H9 (cell line): ENCODE data around the gene CERK. TPM values are rescaled to one million over a fixed set of nuclear protein-coding genes. Genes with fewer than 3 reads are reported as not detected.
A peak's percentile ranks its signal among the peaks of the same experiment; 100 is the strongest.

Experiments used
- DNase-seq: peaks from one replicate; pipeline ENCODE4 v3.0.0-alpha.2; 2017
- H2AFZ ChIP-seq: one replicate; pipeline ENCODE4 v1.6.1; 2013; ENCODE audit warnings: mild to moderate bottlenecking, low read length, control low read depth, moderate library complexity
- H2AK5ac ChIP-seq: 2 replicates; pipeline ENCODE4 v1.6.1; 2013; ENCODE audit warnings: low read length, control low read depth, mixed read lengths; ENCODE audit not compliant: insufficient read length
- H2BK120ac ChIP-seq: one replicate; pipeline ENCODE4 v1.6.1; 2013; ENCODE audit warnings: low read depth, mild to moderate bottlenecking, low read length, control low read depth, inconsistent platforms; ENCODE audit not compliant: poor library complexity, severe bottlenecking
- H2BK12ac ChIP-seq: 2 replicates; pipeline ENCODE4 v1.6.1; 2013; ENCODE audit warnings: low read length, control low read depth, mixed read lengths, low read depth; ENCODE audit not compliant: insufficient read length
- H2BK15ac ChIP-seq: 2 replicates; pipeline ENCODE4 v1.6.1; 2013; ENCODE audit warnings: low read depth, low read length, control low read depth
- H2BK20ac ChIP-seq: one replicate; pipeline ENCODE4 v1.6.1; 2013; ENCODE audit warnings: low read depth, mild to moderate bottlenecking, low read length, control low read depth, inconsistent platforms; ENCODE audit not compliant: poor library complexity, severe bottlenecking
- H2BK5ac ChIP-seq: 2 replicates; pipeline ENCODE4 v1.6.1; 2013; ENCODE audit warnings: low read length, control low read depth, mixed read lengths; ENCODE audit not compliant: insufficient read length
- H3K14ac ChIP-seq: 2 replicates; pipeline ENCODE4 v1.6.1; 2013; ENCODE audit warnings: low read length, control low read depth; ENCODE audit not compliant: insufficient read depth
- H3K18ac ChIP-seq: 2 replicates; pipeline ENCODE4 v1.6.1; 2013; ENCODE audit warnings: low read depth, mild to moderate bottlenecking, mixed read lengths, low read length, control low read depth; ENCODE audit not compliant: insufficient read length
- H3K23ac ChIP-seq: 2 replicates; pipeline ENCODE4 v1.6.1; 2013; ENCODE audit warnings: low read length, control low read depth, mixed read lengths, low read depth; ENCODE audit not compliant: insufficient read length
- H3K23me2 ChIP-seq: 2 replicates; pipeline ENCODE4 v1.6.1; 2013; ENCODE audit warnings: low read depth, mild to moderate bottlenecking, mixed read lengths, low read length, control low read depth; ENCODE audit not compliant: insufficient read length, poor library complexity, severe bottlenecking
- H3K27ac ChIP-seq: 2 replicates; pipeline ENCODE4 v1.5.1; 2013; ENCODE audit warnings: low read length, control low read depth, mixed read lengths, low read depth; ENCODE audit not compliant: insufficient read length
- H3K27me3 ChIP-seq: 2 replicates; pipeline ENCODE4 v1.6.1; 2013; ENCODE audit warnings: low read length, control low read depth, inconsistent platforms; ENCODE audit not compliant: insufficient read depth
- H3K4ac ChIP-seq: 2 replicates; pipeline ENCODE4 v1.6.1; 2013; ENCODE audit warnings: low read depth, mild to moderate bottlenecking, control low read depth, inconsistent platforms, low read length, moderate library complexity
- H3K4me1 ChIP-seq: 2 replicates; pipeline ENCODE4 v1.6.1; 2013; ENCODE audit warnings: low read length, control low read depth, inconsistent platforms; ENCODE audit not compliant: insufficient read depth
- H3K4me2 ChIP-seq: 2 replicates; pipeline ENCODE4 v1.6.1; 2013; ENCODE audit warnings: low read length, control low read depth, mixed read lengths; ENCODE audit not compliant: insufficient read length, insufficient read depth
- H3K56ac ChIP-seq: 2 replicates; pipeline ENCODE4 v1.6.1; 2013; ENCODE audit warnings: low read depth, mild to moderate bottlenecking, mixed read lengths, low read length, control low read depth; ENCODE audit not compliant: insufficient read length
- H3K79me1 ChIP-seq: 2 replicates; pipeline ENCODE4 v1.6.1; 2013; ENCODE audit warnings: low read depth, mild to moderate bottlenecking, moderate library complexity, low read length, control low read depth, inconsistent platforms; ENCODE audit not compliant: insufficient read depth, poor library complexity, severe bottlenecking
- H3K79me2 ChIP-seq: 2 replicates; pipeline ENCODE4 v1.6.1; 2013; ENCODE audit warnings: low read length, control low read depth, inconsistent platforms; ENCODE audit not compliant: insufficient read depth
- H3K9ac ChIP-seq: 2 replicates; pipeline ENCODE4 v1.6.1; 2013; ENCODE audit warnings: low read length, control low read depth, mixed read lengths; ENCODE audit not compliant: insufficient read length; ENCODE audit errors: extremely low read depth
- H3K9me3 ChIP-seq: one replicate; pipeline ENCODE4 v1.6.1; 2013; ENCODE audit warnings: low read depth, low read length, inconsistent platforms; ENCODE audit not compliant: control insufficient read depth
- H3T11ph ChIP-seq: one replicate; pipeline ENCODE4 v1.6.1; 2013; ENCODE audit warnings: mild to moderate bottlenecking, low read length, control low read depth, inconsistent platforms
- H4K20me1 ChIP-seq: one replicate; pipeline ENCODE4 v1.6.1; 2013; ENCODE audit not compliant: control insufficient read depth, insufficient read length, insufficient read depth
- H4K5ac ChIP-seq: 2 replicates; pipeline ENCODE4 v1.6.1; 2013; ENCODE audit warnings: low read depth, mild to moderate bottlenecking, mixed read lengths, low read length, control low read depth; ENCODE audit not compliant: insufficient read length
- H4K8ac ChIP-seq: replicated peaks from 2 replicates; pipeline ENCODE4 v1.6.1; 2013; ENCODE audit warnings: low read length, control low read depth, mixed read lengths, low read depth; ENCODE audit not compliant: insufficient read length
- H4K91ac ChIP-seq: 2 replicates; pipeline ENCODE4 v1.6.1; 2013; ENCODE audit warnings: low read depth, mild to moderate bottlenecking, moderate library complexity, mixed read lengths, low read length, control low read depth; ENCODE audit not compliant: insufficient read length
- H3K27ac Mint-ChIP-seq, 3 experiments: 2 replicates in 2 of 3; 3 replicates in 1 of 3; pipeline ENCODE4 v1.8.0; 2020 to 2021; ENCODE audit warnings: mixed read lengths in 3 of 3, mild to moderate bottlenecking in 1 of 3, moderate library complexity in 1 of 3
- H3K27me3 Mint-ChIP-seq: 2 replicates; pipeline ENCODE4 v1.8.0; 2021; ENCODE audit warnings: low read depth, mild to moderate bottlenecking, moderate library complexity, mixed read lengths
- H3K36me3 Mint-ChIP-seq, 3 experiments: 2 replicates in 2 of 3; 3 replicates in 1 of 3; pipeline ENCODE4 v1.8.0; 2020 to 2021; ENCODE audit warnings: low read depth in 3 of 3, mixed read lengths in 3 of 3; ENCODE audit not compliant: insufficient read depth in 1 of 3
- H3K4me1 Mint-ChIP-seq, 2 experiments: 2 replicates each; pipeline ENCODE4 v1.8.0; 2020; ENCODE audit warnings: mixed read lengths in 2 of 2
- H3K4me3 Mint-ChIP-seq, 2 experiments: 2 replicates in 1 of 2; 3 replicates in 1 of 2; pipeline ENCODE4 v1.8.0; 2020 to 2021; ENCODE audit warnings: mild to moderate bottlenecking in 2 of 2, mixed read lengths in 2 of 2, moderate library complexity in 1 of 2
- H3K9me3 Mint-ChIP-seq, 2 experiments: 2 replicates in 1 of 2; 3 replicates in 1 of 2; pipeline ENCODE4 v1.8.0; 2020; ENCODE audit warnings: mild to moderate bottlenecking in 2 of 2, mixed read lengths in 2 of 2, moderate library complexity in 1 of 2
- CTCF ChIP-seq: fragments of 200-600 bp; sonication (generic); conservative IDR thresholded peaks from 3 replicates; pipeline ENCODE4 v1.8.0; 2021; ENCODE audit warnings: antibody characterized with exemption, mild to moderate bottlenecking
- whole genome bisulfite sequencing: extraction: QIAGEN DNeasy Blood & Tissue Kit; methylation state at CpG from one replicate; pipeline ENCODE4 v1.1.7; 2013; ENCODE audit warnings: missing lambda C conversion rate, low lambda C conversion rate, mixed read lengths; ENCODE audit not compliant: insufficient read length; ENCODE audit errors: extremely low coverage; 5-methylcytosine and 5-hydroxymethylcytosine counted together
- total RNA-seq: library from RNA; stranded (reverse); gene quantifications from 2 replicates; pipeline ENCODE4 v1.2.1, GENCODE V29; 2021

Gene CERK
- total RNA-seq, 1 experiment from 2014 or later = 47.1 TPM

GRCh38 chr22:46652847-46653331 is 85.2 kb downstream of the CERK start:
- Histone ChIP-seq H3K9me3 (no peaks in the 10 kb centered on the region), H4K91ac (no peak overlapping the region), H4K5ac (no peak overlapping the region), H3K23ac (no peak overlapping the region), H3K9ac (no peak overlapping the region), H2AK5ac (no peak overlapping the region), H3K27ac (no peak overlapping the region), H3K79me1 (no peaks in the 10 kb centered on the region), H2AFZ (no peak overlapping the region), H4K20me1 (no peaks in the 10 kb centered on the region), H3K18ac (no peak overlapping the region), H3K27me3 (no peaks in the 10 kb centered on the region), H3K4me2 (no peak overlapping the region), H2BK5ac (no peak overlapping the region), H3K56ac (no peak overlapping the region), H4K8ac (no peak overlapping the region), H3K14ac (no peak overlapping the region; the same call in 1 of the 2 replicates), H3T11ph (no peak overlapping the region), H3K23me2 (no peaks in the 10 kb centered on the region), H2BK120ac (no peak overlapping the region), H2BK20ac (no peak overlapping the region), H3K79me2 (no peaks in the 10 kb centered on the region), H3K4ac (no peak overlapping the region), H3K4me1 (no peaks in the 10 kb centered on the region), H2BK12ac (no peak overlapping the region), H2BK15ac (no peak overlapping the region)
- Mint-ChIP-seq H3K27ac (peak overlapping the region in 2 of 3 experiments; percentile 26 to 46; a peak in 2 of 7 replicates), H3K9me3 (no peaks in the 10 kb centered on the region; a peak in 1 of 5 replicates), H3K27me3 (no peaks in the 10 kb centered on the region), H3K4me3 (peak overlapping the region in 1 of 2 experiments; percentile 34; a peak in 1 of 5 replicates), H3K36me3 (no peaks in the 10 kb centered on the region), H3K4me1 (peaks cover 7 to 12% of the 10 kb centered on the region in 2 experiments)
- no peak for TF ChIP-seq CTCF
- no CpG with 5 or more reads among the region's 23 CpGs for WGBS
- DNase-seq = no peak
